GM19468 (cell line): ENCODE measurements around the gene SMIM35.

Experiments used
- ATAC-seq: cut with Tn5 transposase; IDR thresholded peaks from one replicate; pipeline ENCODE4 v1.9.1; 2021; ENCODE audit warnings: mild to moderate bottlenecking, moderate library complexity, moderate number of reproducible peaks; ENCODE audit not compliant: unreplicated experiment; ENCODE audit errors: extremely low read depth

Gene SMIM35

DNA sequence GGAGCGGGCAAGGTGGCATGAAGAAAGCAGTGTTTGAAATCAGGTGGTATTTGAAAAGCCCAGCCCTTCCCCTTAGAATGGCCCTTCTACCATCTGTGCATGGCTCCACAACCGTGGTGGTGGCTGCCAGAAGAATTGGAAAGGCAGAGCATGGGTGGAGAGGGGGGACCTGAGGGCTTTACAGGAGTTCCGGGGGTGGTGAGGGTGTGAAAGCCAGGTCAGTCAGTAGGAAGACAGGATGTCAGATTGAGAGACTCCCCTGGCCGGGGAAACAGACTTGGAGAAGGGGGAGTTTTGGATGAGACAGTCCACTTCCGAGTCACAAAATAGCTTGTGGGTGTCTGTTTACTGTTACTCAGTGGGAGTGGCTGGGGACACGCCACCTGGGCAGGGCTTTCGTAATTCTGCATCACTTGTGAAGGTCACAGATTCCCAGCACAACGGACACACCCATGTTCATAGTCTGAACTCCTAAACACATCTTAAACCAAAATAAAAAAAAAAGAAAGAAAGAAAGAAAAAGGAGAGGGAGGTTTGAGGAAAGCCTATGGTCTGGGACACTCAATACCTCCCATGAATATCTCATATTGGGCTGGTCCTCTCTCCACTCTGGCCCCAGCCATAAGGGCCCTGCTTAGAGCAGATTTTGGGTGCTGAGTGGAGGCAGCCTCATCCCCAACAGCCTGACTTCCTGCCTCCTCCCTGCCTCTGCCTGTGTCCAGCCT lies 24.4 kb upstream of the SMIM35 start:
- ATAC-seq, result no peak

DNA sequence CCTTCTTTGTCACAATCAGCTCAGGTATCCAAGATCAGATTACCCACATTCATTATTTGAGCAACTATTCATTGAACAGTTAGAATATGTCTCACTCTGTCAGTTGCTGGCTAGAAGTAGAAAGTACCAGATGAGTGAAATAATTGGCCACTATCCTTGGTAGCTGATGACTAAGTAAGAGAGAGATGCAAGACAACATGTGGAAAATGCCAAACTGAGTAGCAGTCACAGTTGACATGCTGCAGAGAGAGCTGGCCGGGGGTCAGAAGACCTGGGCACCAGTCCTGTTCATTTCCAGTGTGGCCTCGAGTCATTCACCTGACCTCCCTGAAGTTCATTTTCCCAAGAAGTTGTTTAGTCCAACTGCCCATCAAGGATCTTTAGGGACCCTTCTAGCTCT lies 22.5 kb upstream of the SMIM35 start:
- ATAC-seq, result no peak

DNA sequence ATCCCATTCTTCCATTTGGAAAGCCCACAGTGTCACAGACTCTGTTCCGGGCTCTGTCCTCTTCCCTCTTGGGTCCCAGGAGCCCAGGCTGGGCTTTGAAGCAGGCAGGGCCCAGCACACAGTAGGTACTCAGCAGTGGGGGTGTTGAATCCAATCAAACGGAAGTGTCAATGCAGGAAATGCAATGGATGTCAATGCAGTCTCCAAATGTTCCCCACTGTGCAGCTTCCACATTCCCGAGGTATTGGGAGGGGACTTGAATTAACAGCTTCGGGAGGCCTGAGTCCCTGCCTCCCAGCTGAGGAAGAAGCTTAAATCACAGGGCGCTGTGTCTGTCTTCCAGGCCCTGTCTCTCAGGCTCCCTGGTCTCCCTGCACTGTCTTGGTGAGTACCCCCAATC lies 21.8 kb upstream of the SMIM35 start:
- no peak for ATAC-seq

DNA sequence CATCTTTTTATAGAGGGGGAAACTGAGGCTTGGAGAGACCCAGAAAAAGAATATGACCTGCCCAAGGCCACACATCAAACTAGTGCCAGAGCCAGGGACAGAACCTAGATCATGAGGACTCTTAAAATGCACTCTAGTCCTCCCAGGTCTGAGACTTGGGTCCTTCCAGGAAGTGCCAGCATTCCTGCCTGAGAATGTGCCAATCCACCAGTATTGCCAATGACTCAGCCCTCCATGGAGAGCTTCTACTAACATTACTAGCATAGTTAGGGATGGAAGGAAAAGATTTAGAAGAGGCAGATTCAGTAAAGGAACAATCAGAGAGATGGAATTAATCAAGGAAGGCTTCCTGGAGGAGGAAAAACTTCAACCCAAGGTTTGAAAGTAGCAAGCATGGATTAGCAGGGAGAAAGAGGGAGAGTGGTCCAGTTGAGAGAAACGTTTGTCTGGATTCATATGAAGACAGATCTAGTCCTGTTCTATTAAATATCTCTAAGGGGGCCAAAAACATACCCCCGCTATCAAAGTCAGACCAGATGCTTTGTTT lies 20.1 kb upstream of the SMIM35 start:
- ATAC-seq, result no peak

DNA sequence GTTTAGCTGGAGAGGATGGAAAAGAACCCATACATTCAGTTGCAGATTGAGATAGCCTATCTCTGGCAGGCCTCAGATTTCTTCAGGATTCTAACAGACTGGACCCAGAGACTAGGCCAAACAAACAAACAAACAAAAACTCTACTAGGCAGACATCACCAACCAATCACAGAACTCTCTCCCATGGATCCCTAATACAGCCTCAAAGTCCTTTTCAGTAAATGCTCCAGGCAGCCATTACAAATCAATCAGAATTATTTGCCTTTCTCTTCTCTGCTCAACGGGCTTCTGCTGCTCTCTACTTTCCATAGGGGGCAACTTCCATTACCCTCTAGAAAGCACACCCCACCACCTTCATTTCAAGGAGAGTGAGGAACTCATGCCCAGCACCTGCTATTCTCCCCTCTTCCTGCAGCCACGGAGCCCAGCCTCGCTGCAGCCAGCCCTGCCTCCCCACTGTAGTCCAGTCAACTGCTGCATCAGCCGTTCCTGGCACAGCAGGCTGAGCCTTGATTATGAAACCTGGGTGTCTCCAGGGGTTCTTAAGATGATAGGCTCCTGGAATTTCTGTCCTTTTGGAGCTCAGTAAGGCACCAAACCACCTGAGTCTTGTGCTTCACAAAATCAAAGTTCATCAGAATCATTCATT lies 19.0 kb upstream of the SMIM35 start:
- no peak for ATAC-seq

DNA sequence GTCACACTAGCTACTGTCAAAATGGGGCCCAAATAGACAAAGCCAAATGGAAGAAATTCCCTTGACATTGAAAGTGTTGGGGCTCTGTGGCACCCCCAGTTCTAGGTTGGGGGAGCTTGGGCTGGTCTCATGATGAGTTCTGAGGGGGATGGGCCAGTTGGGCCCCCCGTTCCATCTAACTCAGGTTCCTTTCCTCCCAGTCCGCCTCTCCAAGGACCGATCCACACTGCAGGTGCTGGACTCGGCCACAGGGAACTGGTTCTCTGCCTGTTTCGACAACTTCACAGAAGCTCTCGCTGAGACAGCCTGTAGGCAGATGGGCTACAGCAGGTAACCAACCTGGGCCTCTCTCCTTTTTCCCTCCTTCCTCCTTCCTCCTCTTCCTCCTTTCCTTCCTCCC lies 17.7 kb upstream of the SMIM35 start:
- ATAC-seq, result no peak

DNA sequence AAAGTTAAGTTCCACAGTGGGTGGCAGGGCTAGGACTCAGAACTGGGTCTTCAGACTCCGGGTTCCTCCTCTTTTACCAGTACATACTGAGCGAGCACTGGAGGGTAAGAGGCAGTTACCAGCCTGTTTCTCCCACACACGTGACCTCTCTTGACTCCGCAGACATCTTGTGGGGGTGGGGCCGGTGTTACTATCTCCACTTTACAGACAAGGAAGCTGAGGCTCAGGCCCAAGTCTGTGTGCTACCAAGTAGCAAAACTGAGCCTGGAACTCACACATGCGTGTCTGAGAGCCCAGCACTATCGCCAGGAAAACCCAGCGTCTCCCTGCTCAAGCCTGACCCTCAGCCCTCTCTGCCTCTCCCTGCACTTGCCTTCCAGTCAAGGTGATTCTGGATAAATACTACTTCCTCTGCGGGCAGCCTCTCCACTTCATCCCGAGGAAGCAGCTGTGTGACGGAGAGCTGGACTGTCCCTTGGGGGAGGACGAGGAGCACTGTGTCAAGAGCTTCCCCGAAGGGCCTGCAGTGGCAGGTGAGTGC lies 16.0 kb upstream of the SMIM35 start:
- no peak for ATAC-seq

DNA sequence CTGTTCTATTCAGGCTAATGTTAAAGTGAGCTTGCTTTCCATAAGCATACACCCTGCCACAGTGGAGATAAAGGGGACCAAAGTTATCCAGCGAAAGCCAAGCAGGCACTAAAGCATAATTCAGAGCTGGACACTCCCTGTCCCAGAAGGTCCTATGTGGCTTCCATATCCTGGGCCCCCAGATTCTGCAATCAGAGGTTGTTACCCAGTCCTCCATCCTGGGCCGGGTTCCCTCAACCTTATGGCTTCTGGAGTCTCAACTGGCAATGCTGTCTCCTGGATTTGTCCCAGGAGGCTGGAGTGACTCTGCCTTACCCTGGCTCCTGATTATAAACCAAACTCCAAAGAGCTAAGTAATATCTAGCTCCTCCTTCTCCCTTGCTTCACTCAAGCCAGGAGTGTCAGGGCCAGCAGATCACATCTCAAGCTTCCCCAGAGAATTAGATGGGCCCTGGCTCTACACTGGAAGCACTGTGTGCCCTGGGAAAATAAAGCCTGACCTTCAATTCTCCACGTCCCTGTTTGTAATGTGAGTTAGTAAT lies 14.0 kb upstream of the SMIM35 start:
- ATAC-seq, result no peak

DNA sequence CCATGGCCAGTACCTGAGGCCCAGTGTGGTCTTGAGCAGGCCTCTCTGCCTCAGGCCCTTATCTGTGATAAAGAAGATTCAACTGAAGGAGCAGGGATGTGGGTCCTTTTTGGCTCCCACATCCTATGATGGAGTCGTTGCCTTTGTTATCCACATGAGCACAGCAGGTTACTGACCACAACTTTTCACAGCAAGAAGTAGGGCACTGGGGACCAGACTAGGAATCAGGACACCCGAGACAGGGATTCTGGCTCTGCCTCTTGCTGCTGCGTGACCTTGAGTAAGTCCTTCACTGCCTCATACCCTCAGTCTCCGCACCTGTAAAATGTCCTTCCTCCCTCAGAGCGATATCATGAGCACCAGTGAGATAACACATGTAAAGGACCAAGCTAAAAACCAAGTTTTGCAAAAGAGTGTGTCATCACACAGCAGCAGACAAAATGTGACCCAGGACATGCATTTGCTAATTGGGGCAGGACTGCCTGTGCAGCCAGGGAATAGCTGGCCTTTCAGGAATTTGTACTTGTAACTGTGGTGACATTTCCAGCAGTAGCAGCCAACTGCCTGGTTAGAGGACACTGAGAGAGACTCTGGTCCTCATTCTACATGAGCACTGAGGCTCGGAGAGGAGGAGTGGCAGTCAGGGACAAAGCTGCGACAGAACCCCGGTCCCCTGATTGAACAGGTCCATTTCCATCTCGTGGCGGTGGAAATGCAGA lies 13.2 kb upstream of the SMIM35 start:
- no peak for ATAC-seq

DNA sequence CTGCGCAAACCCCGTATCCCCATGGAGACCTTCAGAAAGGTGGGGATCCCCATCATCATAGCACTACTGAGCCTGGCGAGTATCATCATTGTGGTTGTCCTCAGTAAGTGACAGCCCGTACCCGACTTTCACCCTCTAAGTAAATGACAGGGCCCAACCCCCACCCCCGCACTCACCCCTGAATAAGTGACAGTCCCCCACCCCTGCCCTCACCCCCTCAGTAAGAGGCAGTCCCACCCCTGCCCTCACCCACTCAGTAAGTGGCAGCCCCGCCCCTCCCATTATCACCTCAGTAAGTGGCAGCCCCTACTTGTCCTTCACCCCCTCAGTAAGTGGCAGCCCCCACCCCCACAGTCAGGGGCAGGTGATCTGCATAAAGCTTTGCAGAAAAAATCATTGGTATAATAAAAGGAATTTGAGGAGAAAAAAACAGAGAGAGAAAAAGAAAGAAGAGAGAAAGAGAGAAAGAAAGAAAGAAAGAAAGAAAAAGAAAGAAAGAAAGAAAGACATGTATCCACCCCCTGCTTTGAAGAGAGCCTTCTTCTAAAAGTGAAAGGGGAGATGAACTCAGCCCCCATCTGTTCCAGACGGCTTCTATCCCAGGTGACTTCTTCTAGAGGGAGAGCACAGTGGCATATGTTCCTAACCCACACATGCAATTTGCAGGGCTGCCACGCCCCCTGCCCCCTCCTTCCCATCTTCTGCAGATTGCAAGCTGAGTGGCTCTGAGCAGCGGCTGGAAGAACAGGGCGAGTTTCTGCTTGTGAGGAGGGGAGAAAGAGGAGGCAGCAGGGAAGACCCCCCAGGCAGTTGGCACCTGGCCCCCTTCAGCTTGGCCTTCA lies 12.5 kb upstream of the SMIM35 start:
- ATAC-seq, result no peak

DNA sequence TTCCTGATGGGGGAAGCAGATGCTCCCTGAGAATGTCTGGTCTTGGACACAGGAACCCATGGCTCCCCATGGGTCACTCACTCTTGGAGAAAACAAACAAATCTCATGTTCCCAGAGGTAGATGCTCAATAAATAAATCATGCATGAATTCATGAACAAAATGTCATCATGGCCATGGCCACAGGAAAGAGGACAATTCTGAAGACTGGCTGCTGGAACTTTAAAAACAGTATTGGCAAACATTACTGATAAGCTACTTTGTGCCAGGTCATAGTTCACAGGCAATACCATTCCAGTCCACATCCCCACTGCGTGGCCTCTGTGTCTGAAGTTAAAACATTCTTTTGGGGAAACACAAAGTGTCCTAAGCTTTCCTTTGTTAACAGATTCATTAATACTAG lies 9.2 kb upstream of the SMIM35 start:
- no peak for ATAC-seq

DNA sequence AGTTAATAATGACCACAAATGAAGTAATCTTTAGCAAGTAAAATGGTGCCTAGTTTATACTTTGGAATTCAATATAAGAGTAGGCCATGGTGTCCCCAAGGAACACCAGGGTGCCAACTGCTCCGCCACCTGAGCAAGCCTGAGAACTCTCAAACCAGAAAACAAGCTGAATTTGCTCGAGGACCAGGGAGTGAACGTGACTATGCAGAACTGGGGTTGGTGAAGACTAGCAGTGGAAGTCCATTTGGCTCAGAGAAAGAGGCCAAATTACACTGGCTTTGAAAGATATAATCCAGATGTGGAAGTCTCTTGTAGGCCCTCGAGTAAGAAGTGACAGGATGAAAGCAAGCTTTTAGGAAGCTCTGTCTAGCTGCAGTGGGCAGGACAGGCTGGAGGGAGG lies 8.7 kb upstream of the SMIM35 start:
- ATAC-seq, result no peak

DNA sequence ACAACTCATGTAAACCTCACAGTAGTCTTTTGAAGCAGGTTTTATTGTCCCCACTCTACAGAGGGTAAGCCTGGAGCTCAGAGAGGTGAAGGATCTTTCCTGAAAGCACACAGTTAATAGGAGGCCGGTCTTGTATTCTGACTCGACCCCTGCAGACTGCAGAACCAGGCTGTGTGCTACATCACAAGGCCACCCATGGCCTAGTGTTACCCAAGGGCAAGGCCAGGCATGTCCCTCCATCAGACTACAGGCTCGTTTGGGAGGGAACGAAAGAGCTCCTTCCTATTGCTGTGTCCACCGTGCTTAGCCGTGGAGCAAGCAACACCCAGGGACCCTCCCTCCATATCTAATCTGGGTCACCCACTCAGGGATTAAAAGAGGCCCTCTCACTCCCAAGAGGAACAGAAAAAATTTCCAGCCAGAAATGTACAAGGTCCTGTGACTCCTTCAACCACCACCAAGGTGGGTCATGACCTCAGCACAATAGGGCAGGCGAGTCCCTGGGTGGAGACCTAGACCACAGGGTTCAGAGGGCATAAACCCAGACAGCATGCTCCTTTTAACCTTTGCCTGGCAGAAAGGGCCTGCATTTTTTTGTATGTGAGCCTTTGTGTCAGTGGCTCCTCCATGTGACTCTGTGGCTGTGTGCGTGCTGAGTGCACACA lies 6.3 kb upstream of the SMIM35 start:
- ATAC-seq, result no peak

DNA sequence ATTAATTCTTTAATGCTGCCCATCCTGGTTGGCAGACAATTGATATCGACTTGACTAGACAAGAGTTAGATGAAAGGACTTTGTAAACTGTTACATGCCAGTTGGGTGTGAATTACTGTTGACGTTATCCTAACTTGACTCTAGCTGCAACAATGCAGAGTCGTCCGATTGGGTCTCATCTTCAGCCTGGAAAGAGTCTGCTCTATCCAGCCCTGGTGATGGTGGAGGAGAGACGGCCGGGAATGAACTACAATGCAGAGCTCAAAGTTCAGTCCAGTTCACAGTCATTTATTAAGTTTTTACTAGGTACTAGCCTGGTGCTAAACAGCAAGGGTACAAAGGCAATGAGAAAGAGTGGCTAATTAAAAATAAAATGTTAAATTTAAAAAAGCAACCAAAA lies 4.9 kb upstream of the SMIM35 start:
- ATAC-seq, result no peak

DNA sequence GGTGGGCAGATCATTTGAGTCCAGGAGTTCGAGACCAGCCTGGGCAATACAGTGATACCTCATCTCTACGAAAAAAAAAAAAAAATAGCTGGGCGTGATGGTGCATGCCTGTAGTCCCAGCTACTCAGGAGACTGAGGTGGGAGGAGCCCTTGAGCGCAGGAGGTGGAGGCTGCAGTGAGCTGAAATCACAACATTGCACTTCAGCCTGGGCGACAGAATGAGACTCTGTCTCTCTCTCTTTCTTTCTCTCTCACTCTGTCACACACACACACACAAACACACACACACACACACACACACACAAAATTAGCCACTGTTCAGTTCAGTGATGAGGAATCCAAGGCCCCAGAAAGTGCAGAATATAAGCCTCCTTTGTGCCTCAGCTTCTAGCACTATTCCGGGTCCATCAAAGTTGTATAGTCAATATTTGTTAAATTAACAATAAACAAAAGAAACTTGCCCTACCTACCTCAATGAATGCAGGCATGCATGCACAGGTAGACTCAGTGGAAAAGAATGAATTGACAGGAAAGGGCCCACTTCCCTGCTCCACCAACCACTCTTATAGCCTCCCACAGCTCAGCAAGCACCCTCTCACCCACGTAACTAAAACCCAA lies 3.9 kb upstream of the SMIM35 start:
- ATAC-seq, result no peak

DNA sequence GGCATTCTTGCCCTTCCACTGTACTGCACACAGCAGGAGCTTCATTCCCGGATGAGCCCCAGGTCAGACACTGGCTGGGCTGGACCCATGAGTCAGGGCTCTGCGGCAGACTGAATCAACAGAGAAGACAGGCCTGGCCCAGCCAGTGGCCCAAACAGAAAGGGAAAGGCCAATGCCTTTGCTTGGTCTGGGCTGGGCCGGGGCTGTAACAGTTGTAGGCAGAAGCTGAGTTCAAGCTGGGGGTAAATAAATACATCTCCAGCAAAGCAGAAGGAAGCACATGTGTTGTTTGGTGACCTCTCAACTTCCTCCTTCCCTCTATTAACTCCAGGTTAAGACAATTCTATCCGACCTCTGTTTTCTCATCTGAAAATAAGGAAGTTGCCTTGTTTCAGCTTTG lies 1.8 kb upstream of the SMIM35 start:
- ATAC-seq, result no peak

DNA sequence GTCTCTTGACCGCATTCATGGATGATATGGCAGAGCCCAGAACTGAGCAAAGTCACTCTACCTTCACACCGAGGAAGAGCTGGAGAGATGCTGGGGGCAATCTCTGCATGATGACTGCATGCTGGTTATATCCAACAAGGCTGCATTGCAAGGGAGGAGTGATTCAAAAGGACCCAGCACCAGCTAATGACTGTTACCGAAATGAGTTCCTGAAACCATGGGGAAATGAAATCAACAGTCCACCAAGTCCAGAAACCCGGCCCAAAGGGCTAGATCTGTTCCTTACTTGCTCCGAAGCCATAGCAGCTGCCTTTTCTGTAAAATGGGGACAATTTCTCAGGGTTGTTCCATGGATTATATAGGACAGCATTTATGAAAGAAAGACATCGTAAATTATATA lies 1.2 kb upstream of the SMIM35 start:
- no peak for ATAC-seq

DNA sequence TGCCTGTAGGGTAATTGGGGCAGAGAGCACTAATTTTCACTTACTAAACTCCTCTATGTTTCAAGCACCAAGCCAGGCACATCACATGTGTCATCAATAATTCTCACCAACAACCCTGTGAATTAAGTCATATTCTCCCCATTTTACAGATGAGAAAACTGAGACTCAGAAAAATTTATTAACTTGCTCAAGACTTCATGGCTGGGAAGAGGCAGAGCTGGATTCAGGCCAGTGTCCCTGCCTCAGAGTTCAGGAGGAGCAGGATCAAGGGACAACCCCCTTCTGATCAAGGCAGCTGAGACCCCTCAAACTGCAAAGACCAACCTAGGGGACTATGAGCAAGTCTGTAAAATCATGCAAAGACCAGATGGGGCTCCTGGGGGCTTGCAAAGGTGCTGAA lies 2.1 kb downstream of the SMIM35 start:
- no peak for ATAC-seq

DNA sequence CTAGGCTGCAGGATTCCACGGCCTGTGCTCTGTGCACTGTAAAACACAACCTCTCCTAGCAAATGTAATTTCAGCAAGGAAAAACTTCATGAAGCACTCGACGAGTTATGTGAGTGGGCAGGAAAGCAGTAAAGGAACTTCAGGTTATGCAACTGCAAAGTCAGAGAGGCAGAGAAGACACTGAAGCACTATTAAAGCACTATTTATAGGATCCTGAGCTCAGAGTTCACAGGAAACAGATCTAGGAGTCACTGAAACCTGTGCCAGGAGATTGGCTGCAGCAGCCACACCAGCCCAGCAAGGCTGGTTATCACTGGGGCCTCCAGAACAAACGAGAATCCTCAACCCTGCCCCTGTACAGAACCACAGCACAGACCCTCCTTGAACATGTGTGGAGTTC lies 2.5 kb downstream of the SMIM35 start:
- ATAC-seq, result no peak
